IPS-11a (cell line): ENCODE data around the gene RXRB.
"Not testable (repeated sequence)": the region's sequence is repeated elsewhere in the genome, so short reads cannot be mapped to it uniquely, and the experiment has no call there.

Experiments
- H3K4me3 ChIP-seq: one replicate; pipeline ENCODE4 v1.5.1; 2013; ENCODE audit warnings: low read depth, low read length, control low read depth

Gene RXRB

GRCh38 chr6:33164665-33165373 lies 35.6 kb downstream of the RXRB start:
- H3K4me3 ChIP-seq: no peak overlapping the region

GRCh38 chr6:33164176-33164575 lies 36.3 kb downstream of the RXRB start:
- no peak overlapping the region for H3K4me3 ChIP-seq

- no peak overlapping the region for H3K4me3 ChIP-seq
Observed at GRCh38 chr6:33163540-33163939, 36.9 kb downstream of the RXRB start.

- peak overlapping the region; percentile 41 for H3K4me3 ChIP-seq
Observed at GRCh38 chr6:33161354-33162331, 38.8 kb downstream of the RXRB start.

GRCh38 chr6:33160728-33161344 lies 39.6 kb downstream of the RXRB start:
- no peak overlapping the region for H3K4me3 ChIP-seq

DNA sequence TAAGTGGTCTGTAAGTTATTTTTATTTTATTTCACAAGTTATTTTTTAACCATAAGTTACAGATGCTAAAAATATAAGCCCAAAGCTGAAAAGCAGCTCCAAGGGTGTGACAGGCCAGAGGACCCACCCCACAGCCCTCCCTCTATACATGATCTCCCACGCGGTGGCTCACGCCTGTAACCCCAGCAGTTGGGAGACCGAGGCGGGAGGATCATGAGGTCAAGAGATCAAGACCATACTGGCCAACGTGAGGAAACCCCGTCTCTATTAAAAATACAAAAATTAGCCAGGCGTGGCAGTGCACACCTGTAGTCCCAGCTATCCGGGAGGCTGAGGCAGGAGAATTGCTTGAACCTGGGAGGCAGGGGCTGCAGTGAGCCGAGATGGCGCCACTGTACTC lies 40.4 kb downstream of the RXRB start:
- H3K4me3 ChIP-seq: no peak overlapping the region

DNA sequence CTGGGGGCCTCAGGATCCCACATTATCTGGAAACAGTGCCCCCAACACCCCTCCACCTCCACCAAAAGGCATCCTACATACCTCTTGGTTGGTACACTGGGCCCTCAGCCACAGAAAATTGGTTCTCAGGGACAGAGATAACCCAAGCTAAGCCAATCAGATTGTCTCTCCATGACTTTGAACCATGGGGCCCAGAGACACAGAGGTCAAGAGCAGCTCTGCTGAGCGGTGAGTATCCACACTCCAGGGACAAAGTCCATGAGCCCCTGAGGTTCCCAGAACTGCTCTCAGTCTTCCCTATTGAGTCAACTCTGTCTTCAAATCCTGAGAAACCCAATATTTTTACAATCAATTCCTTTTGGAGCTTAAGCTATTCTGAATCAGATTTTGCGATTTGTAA lies 43.5 kb downstream of the RXRB start:
- H3K4me3 ChIP-seq: no peak overlapping the region

DNA sequence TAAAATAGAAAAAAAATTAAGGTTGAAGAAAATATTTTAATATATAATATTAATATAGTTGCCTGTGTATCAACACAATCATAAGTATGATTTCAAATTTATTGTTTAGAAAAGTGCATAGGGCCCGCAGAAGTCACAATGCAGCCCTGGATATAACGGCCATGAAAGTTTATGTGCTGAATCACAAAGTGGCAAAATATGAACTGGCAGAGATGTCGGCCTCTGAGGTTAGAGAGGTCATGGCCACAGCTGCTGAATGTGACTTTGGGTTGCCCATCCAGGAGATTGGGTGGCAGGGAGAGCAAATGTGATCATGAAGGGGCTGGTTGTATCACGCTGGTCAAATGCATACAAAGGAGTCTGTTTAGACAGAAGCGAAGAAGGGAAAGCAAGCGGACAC lies 43.9 kb downstream of the RXRB start:
- no peak overlapping the region for H3K4me3 ChIP-seq

- no peak overlapping the region for H3K4me3 ChIP-seq
Observed at GRCh38 chr6:33154349-33154748, 46.1 kb downstream of the RXRB start.

- no peak overlapping the region for H3K4me3 ChIP-seq
Observed at GRCh38 chr6:33151050-33151449, 49.4 kb downstream of the RXRB start.

- H3K4me3 ChIP-seq: not testable (repeated sequence)
Observed at GRCh38 chr6:33150560-33150959, 49.9 kb downstream of the RXRB start.

DNA sequence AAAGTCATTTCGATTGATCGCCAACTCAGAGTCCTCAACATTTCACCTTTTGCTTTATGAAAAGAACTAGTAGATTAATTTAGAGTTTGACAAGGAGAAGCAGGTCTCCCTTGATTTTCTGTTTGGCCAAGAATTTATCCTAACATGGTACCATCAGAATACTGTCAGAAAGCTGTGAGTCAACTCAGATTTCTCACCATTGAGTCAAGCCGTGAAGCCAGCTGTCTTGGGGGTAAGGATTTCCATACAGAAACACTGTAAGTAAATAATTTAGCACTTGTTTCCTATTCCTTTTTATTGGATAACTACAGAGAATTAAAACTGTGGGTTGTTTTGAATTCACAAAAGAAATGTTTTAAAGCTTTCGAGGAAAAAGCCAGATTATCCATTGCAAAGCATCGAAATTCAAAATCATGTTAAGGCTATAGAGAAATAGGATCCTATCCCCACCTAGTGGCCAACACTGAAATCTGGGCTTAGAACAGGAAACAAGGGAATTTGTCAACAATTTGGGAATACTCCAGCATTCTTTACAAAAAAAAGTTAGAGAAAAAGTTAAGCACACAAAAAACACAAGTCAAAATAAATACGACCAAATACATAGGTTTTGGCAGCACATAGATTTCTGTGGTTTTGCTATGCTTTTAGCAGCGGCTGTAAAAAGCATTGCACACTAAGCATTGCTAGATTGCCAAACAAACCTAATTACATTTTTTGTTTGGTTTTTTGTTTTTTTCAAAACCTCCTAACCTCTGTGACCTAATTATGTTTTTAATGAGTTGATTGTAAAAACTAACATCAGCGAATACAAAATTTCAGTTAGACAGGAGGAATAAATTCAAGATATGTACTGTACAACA lies 52.4 kb downstream of the RXRB start:
- H3K4me3 ChIP-seq: no peak overlapping the region

DNA sequence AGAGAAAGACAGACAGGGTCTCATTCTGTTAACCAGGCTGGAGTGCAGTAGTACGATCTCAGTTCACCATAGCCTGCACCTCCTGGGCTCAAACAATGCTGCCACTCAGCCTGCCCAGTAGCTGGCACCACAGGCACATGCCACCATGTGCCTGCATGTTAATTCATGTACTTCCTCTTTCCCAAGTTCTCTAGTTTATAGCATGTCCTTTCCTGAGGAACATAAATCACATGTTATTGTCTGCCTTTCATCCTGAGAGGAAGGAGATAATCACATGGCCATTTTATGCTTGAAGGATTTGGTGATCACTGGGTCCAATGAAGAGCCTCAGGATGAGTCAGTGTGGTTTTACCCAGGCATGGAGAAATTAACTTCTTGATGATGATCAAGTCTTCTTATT lies 56.1 kb downstream of the RXRB start:
- H3K4me3 ChIP-seq: no peak overlapping the region
